Fibroblast of the aortic adventitia (primary cell): Measurements from ENCODE around the gene ARHGEF17. TPM values are rescaled to one million over a fixed set of nuclear protein-coding genes. Genes with fewer than 3 reads are reported as not detected.

ENCODE experiments used
- DNase-seq: peaks from one replicate; pipeline ENCODE4 v3.0.0-alpha.2; 2010; ENCODE audit warnings: low read depth
- H3K4me3 ChIP-seq: 2 replicates; pipeline ENCODE4 v1.5.1; 2011; ENCODE audit warnings: low read depth, mild to moderate bottlenecking, control low read depth, low read length, moderate library complexity
- CTCF ChIP-seq: IDR thresholded peaks from 2 replicates; pipeline ENCODE4 v1.5.1; 2011; ENCODE audit warnings: mild to moderate bottlenecking, low read length, control low read depth, inconsistent platforms; ENCODE audit not compliant: insufficient read depth
- total RNA-seq: library from RNA; depleted of rRNA; stranded (reverse); fragments of >200 nt; gene quantifications from 2 replicates; pipeline ENCODE4 v1.2.3, GENCODE V29; 2012; ENCODE audit warnings: low replicate concordance

Gene ARHGEF17
- total RNA-seq, 1 donor = 30.3 TPM

- no peak for TF ChIP-seq CTCF
- H3K4me3 ChIP-seq = no peak overlapping the region
- DNase-seq = peak; percentile 87
These were observed 12.9 kb downstream of the ARHGEF17 start for GRCh38 chr11:73320763-73321603.

- H3K4me3 ChIP-seq = no peak overlapping the region
- DNase-seq = peak; percentile 42
- TF ChIP-seq CTCF = no peak
These were observed 13.7 kb downstream of the ARHGEF17 start for GRCh38 chr11:73321604-73322381.

- no peak for TF ChIP-seq CTCF
- H3K4me3 ChIP-seq = no peak overlapping the region
- no peak for DNase-seq
These were observed 14.6 kb downstream of the ARHGEF17 start for GRCh38 chr11:73322382-73323306.

DNA sequence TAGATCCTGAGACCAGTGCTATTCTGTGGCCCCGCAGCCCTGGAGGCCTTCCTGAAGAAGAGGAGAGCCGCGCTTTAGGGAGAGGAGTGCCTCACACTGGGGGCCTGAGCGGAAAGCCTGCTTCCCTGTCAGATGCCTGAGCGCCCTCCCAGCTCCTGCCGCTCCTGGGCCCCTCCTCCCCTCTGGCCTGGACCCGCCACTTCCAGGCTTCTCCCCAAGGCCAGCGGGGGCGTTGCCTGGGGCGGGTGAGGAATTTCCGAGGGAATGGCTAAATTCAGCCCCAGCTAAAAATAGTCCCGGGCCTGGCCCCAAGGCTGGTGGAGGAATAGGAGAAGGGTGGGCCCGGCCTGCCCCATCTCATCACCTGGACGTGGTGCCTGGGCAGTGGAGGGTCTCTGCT lies 15.4 kb downstream of the ARHGEF17 start:
- peak overlapping the region; percentile 37 for H3K4me3 ChIP-seq
- no peak for TF ChIP-seq CTCF
- peak; percentile 73 for DNase-seq

DNA sequence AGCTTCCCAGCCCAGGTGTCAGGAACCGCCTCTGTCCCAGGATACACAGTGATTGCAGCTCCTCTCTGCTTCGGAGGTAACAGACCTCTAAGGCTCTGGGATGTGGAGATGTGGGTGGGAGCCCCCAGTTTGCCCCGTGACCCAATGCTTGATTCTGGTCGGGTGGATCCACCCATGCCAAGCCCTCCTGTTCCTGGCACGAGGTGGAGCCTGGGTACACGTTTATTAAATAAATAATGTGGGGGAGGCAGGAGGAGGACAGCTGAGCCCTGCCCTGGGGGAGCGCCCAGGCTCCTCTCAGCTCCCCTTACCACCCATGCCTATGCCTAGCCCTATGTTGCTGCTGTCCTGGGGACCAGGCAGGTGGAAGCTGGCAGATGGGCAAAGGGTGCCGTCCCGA lies 16.0 kb downstream of the ARHGEF17 start:
- DNase-seq = no peak
- no peak for TF ChIP-seq CTCF
- H3K4me3 ChIP-seq = no peak overlapping the region

DNA sequence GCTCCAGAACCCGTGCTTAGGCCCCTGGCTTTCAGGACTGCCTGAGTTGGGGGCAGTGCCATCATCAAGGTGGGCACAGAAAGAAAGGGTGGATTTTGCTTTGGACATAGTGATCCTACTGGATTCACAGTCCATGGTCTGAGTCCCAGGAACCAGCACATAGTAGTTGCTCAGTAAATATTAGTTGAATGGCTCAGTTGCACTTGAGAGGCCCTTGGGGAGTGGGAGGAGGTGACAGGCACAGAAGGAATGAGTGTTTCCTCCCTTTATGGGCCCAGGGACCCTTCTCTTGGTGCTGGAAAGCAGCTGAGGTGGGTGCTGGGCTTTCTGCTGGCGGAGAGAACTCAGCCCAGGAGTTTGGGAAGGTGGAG lies 16.6 kb downstream of the ARHGEF17 start:
- no peak overlapping the region for H3K4me3 ChIP-seq
- no peak for DNase-seq
- no peak for TF ChIP-seq CTCF
